GM21360 (cell line): ENCODE results near the gene CUEDC1.

Experiments used
- ATAC-seq: cut with Tn5 transposase; IDR thresholded peaks from one replicate; pipeline ENCODE4 v1.9.1; 2021; ENCODE audit warnings: mild to moderate bottlenecking, moderate library complexity; ENCODE audit not compliant: unreplicated experiment

Gene CUEDC1

DNA sequence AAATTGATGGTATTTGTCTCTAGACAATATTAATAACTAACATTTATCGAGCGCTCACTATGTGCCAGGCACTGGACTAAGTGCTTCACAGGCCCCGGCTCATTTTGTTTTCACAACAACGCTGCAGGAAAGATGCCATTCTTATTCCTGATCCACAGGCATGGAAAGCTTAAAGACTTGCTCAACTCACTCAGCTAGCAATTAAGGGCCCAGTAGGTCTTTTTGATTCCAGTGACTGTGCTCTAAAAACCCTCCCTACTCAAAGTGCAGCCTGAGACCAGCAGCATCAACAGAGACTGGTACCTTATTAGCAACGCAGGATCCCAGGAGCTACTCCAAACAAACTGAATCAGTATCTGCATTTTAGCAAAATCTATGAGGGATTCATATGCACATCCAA, 35.3 kb downstream of the CUEDC1 start:
- ATAC-seq: no peak

DNA sequence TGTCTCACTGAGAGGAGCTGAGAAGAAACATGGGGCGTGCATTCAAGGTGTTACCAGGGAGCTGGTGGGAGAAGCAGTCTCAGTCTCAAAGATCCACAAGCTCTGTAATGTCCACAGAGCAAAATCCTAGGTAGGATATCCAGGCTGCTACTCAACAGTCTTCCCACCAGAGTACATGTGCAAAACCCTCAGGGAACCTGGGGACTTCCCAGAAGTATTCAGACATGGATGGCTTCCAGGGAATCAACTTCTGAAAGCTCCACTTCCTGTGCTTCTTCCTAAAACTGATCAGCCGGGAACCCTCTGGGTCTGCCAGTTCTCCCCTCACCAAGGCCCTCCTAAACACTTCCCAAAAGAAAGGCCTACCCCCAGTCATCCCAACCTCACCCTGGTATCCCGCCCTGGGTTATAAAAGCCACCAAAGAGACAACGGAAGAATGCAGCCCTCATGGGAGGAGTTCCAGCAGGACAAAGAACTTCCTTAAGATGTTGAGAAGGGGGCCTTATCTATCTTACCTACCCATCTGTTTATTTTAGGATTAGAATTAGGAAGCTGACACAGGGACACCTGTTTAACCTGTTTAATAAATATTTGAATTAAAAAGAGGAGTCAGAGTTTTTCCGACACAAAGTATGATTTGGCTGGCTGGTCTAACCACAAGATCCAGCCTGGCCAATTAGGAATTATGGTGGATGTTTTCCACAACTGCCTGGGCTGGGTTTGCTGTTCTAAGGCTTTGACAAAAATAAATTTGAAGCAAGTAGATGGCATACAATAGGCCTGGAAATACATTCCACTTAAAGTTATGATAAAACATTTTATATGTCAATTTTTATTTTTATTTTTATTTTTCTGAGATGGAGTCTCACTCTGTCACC, 37.0 kb downstream of the CUEDC1 start:
- ATAC-seq: no peak

DNA sequence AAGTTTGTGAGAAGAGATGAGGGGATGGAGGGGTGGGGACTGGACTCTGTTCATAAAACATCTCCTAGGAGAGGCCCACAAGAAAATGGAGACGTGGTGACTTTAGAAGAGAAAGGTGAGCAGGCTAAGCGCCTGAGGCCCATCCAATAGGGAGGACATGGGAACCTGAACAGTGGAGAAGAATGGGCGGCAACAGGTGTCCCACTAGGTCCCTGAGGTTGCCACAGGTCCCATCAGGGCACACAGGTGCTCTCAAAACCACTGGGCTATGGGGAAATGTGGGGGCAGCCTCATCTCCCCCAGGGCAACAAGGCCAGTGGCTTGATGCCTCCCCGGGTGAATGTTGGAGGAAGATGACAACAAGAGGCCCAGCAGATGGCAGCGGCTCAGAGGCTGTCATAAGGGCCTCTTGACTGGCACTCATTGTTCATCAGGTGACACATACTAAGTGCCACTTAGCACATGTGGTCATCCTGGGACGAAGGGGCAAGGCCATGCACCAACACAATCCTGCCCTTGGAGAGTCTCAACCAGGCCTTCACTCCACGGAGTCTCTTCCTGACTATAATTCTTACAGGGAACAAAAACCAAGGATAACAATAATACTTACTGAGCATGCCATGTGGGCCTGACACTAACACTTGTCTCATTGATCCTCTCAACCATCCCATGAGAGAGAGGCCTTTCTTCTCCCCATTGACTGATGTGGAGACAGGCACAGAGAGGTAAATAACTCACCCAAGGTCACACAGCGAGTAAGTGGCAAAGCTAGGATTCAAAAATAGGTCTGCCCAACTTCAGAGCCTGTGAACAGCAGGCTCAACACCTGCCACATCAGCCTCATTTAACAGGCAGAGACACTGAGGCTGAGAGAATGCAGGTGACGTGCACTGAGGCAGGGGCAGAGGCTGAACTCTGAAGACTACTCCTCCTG, 38.0 kb downstream of the CUEDC1 start:
- no peak for ATAC-seq

DNA sequence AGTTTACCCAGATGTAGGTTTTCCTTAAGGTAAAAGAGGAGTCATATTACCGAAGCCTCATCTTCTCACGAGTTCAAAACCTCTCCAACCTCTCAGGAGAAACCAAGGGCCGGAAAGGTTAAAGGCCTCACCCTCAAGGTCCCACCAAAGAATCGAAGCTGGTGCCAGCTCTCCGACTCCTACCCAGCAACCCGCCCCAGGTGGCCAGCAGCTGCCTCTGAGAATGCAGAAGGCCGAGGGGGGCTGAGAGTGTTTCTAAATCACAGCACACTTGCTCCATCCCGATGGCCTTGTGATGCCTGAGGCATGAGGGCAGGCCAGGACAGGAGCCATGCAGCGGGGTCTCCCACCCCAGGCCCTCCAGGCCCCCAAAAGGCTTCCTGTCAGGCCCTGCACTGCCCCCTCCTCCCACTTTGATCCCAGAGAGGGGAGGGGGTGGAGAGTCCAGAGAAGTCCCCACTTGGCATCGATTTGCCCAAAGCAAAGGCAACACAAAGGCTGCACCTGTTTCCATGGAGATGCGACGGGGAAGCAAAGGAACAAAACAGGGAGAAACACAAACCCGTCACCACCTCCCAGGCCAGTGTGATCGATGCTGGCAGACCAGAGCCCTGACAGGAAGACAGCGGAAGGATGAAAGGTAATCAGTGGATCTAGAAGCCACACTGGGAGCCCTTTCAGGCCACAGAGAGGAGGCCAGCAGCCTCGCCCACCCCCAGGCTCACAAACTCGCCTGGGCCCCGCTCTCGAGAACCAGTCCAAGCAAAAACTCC, 39.0 kb downstream of the CUEDC1 start:
- ATAC-seq: no peak

DNA sequence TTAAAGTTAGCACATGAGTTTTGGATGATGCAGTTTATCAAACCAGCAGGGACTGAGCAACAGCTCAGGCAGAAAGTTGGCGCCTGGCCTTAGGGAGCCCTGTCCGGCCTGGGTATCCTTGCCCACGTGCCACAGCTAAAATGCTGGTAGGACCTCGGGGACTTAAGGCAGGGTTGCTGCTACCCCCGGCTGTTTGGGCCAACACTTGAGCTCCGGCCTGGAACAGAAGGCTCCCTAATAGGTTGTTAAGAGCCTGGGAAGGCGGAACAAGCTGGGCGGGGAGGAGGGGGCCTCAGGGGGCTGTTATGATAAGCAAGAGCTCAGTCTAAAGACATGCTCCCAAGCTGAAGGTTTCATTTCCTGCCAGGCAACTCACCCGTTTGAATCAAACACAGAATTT, 39.7 kb downstream of the CUEDC1 start:
- ATAC-seq: no peak

DNA sequence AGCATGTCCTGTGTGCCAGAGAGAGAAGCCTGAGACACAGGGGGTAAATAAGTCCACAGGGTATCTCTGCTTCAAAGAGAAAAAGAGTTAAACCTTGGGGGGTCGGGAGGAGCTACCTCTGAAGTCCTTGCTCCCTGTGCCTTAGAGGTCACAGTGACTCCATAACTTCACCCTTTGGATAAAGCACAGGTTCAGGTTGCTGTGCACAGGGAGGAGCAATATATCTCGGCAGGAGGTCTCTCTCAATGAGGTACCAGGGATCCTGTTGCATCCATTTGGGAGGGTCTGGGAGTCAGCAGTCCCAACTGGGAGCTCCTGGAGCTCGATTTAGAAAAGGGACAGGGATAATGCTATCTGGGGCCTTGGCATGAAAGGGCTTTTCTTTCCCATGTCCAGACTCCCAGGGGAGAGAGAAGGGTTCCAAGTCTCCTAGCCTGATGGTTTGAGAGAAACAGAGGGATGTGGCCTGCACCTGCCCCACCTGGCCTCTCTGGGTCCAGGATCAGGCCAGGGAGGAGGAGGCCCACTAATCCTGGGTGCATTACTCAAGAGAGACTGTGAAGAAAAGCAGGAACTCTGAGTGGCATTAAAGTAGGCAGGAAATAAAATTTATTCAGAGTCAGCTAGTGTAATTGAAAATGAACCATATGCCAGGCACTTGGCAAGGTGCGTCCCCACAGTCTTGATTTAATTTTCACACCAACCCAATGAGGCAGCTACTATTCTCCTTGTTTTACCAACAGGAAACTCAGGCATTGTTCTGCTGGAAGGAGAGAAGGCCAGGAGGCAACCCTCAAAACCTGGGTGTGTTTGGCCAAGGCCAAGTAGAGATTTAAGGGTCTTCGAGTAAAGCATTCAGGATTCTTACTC, 40.7 kb downstream of the CUEDC1 start:
- ATAC-seq: no peak

DNA sequence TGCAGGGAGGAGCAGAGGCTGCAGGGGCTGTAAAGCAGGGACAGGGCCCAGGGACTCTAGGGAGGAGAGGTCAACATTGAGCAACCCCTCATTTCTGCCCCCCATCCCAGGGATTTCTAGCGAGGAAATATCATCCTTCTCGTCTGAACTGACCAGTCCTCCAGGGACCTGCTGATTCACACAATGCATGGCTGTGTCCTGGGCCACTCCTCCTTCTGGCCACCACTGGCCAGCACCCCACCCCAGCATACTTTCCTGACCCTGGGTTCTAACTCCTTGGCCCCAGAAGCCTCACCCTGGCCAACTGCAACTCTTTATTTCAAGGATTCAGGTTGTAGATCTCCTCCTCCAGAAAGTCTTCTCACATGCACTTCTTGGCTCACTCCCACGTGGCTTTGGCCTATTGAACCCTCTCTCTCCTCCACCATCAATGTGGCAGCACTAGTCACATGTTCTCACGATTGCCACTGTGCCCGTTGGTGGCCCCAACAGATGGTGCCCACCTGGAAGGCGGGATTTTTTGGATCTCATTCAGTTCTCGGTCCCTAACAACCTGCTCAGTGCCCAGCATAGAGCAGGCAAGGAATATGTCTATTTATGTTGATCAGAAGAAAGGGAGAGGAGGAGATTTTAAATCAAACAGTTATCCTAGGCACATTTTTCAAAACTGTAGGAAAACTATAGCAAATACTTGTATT, 41.5 kb downstream of the CUEDC1 start:
- ATAC-seq: no peak

DNA sequence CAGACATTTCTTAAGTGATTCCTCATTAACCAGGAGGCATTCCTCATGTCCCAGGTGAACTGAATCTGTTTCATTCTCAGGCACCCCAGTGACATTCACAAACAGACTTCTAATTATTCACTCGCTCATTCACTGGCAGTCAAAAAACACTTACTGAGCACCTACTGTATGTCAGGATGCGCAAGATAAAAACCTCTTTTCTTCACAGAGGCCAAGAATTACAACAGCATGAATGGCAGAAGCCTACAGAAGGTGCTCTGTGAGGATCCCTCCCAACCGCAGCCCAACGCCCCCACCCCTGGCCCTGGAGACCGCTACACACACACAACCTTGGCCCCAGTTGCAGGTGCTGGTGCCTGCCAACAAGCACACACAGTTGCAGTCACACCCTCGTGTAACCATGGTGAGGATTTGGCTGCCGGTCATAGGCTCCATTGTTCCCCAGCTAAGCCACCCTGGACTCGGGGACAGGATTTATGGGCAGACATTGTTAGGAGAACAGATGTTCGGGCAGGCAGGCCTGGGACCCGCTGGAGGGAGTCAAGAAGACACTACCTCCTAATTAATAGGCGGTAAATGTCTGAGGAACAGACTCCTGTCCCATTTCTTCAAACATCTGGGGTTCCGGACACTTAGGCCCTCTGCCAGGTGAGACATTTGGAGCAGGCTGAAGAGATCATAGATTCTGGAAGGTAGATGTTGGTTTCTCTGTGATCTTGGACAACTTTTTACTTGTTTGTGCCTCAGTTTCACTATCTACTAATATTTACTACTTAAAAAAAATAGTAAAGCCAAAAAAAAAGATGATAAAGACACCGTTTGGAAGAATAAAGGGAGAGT, 43.2 kb downstream of the CUEDC1 start:
- ATAC-seq: no peak

DNA sequence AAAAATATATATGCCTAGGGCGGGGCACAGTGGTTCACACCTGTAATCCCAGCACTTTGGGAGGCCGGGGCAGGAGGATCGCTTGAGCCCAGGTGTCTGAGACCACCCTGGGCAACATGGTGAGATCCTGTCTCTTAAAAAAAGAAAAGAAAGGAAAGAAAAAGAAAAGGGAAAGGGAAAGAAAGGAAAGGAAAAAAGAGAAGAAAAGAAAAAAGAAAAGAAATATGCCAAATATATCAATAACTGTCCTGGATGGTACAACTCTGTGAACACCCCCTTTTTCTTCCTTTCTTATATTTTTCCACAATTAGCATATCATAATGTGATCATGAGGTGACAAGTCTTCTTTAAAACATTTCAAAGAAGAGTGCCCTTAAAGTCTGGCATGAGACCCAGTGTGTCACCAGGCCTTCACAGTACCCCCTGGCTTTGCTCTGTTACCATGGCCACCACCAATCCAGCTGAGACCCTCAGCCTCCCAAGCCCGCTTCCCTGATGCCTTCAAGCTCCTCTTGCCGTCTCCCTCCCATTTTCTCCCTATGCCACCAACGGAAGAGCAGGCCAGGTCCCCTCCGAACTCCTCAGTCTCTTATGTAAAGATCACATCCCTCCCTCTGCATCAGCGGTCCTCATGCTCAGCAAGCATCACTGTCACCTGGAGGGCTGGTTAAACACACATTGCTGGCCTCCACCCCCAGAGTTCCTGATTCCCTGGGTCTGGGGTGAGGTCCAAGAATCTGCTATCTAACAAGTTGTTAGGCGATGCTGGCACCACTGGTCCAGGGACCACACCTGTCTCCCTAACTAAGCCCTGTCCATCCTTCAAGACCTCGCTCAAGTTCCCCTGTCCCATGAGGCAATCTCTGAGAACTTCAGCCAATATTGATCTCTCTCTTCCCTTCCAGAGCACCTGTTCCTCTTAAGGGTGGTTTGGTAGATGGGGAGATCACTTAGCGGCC, 44.5 kb downstream of the CUEDC1 start:
- no peak for ATAC-seq

DNA sequence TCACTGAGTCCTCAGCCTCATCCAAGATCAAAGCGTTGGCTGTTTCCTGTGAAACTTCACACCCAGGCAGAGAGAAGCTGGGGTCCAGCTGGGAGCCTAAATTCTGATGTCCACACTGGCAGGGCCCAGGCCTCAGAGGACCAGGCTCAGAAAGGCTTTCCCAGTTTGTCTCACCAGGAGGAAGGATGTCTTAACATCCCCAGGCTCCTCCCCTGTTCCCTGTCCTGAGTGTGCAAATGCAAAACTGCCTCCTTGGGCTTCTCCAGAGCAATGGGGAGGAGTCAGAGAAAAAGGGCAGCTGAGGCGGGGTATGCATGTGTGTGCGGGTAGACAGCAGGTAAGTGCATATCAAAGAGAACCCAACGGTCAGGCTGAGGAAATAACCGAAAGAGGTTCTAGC, 45.7 kb downstream of the CUEDC1 start:
- ATAC-seq: no peak

DNA sequence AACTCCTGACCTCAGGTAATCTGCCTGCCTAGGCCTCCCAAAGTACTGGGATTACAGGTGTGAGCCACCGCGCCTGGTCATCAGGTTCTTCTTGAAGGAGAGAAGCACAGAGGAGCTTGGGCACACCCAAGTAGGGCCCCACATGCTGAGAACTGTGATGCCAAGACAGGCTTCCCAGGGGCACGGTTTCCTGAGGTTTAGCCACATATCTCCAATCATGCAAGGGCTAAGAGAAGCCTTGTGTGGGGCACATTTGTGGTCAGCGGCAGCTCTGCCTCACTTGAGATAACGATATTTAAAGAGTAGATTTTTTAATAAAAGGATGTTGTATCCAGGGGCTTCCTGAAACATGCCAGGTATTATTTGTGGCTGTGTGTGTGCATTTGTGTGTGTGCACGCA, 46.9 kb downstream of the CUEDC1 start:
- no peak for ATAC-seq

DNA sequence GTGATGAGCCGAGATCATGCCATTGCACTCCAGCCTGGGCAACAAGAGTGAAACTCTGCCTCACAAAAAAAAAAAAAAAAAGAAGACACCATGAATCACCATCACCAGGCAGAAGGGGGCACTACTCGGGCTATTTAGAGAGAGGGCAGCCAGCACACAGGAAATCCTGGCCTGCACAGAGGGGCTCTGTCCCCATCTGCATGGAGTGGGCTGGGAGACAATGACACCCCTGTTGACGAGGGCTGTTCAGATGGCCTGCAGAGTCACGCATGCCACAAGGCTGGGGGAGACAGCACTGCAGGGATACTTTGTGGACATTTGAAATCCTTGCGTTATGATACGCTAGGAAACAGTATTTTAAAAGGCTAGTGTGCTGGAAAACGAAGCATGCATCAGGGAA, 48.3 kb downstream of the CUEDC1 start:
- ATAC-seq: no peak

DNA sequence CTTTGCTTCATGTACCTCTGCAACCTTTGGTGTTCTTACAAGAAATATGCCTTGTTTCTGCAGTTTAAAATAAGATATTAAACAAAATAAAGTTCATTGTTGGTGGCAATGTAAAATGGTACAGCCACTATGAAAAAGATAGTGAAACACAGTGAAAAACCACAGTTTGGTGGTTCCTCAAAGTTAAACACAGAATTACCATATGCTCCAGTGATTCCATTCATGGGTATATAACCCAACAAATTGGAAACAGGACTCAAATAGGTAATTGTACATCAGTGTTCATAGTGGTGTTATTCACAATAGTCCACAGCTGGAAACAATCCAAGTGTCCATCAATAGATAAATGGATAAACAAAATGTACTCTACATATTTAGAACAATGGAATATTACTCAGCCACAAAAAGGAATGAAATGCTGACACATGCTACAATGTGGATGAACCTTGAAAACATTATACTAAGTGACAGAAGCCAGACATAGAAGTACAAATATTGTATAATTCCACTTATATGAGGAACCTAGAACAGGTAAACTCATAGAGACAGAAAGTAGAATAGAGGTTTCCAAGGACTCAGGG, 49.2 kb downstream of the CUEDC1 start:
- no peak for ATAC-seq

DNA sequence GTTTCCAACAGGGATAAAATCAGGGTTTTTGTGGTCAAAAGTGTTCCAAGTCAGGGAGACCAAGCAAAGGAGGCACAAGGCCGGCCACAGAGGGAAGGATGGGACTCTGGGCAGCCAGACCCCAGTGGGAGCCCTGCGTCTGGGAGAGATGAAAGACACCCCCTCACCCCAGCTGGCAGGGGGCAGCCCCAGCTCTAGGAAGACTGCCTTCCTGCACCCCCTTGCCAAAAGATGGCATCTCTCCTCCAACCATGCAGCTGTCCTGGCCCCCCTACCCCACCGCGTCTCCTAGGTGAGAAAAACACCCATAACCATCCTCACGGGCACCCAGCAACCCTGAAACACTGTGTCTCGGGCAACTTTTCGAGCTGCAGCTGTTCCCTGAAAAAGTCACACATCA, 51.3 kb downstream of the CUEDC1 start:
- no peak for ATAC-seq

DNA sequence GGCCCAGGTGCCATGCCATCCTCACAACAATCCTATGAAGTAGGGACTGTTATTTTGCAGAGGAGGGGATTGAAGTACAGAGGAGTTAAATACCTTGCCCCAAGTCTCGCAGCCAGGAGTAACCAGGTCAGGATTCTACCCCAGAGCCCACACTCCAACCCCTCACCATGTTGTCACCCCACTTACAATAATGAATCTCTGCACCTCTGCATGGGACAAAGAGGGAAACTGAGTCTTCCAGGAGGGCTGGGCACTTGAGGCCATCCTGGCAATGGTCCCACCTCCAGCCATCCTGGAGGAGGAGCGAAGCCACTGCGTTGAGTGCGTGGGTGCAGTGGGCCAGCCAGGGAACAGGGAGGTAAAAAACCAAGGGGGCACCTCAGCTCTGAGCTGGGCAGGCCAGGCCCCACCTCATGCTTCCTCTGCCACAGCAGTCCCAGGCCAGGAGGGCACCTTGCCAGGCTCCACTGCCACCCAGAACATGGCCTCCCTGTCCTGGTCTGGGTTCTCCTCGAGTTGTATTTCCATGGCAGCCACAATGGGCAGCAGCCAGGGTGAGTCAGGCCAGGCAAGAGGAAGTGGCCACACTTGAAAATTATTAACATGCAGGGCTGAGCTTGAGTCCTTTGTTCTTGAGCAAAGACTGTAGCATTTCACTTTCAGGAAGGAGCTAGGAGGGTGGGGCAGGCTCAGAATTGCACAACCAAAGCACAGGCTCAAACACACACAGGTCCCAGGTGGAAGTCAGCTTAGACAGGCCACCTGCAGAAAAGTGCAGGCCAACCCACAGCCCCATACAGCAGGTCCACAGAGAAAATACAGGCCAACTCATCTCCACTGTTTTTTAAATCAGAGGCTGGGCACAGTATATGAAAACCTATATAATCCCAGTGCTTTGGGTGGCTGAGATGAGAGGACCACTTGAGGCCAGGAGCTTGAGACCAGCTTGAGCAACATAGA, 52.1 kb downstream of the CUEDC1 start:
- ATAC-seq: peak; percentile 37
